ENCODE measurements around the gene PCDHGA9. TPM values are rescaled to one million over a fixed set of nuclear protein-coding genes. Genes with fewer than 3 reads are reported as not detected.
"Not testable (repeated sequence)": the region's sequence is repeated elsewhere in the genome, so short reads cannot be mapped to it uniquely, and the experiment has no call there.

PCDHGA9 gene
- total RNA-seq, 1 donor from 2014 or later = 4.8 TPM

DNA sequence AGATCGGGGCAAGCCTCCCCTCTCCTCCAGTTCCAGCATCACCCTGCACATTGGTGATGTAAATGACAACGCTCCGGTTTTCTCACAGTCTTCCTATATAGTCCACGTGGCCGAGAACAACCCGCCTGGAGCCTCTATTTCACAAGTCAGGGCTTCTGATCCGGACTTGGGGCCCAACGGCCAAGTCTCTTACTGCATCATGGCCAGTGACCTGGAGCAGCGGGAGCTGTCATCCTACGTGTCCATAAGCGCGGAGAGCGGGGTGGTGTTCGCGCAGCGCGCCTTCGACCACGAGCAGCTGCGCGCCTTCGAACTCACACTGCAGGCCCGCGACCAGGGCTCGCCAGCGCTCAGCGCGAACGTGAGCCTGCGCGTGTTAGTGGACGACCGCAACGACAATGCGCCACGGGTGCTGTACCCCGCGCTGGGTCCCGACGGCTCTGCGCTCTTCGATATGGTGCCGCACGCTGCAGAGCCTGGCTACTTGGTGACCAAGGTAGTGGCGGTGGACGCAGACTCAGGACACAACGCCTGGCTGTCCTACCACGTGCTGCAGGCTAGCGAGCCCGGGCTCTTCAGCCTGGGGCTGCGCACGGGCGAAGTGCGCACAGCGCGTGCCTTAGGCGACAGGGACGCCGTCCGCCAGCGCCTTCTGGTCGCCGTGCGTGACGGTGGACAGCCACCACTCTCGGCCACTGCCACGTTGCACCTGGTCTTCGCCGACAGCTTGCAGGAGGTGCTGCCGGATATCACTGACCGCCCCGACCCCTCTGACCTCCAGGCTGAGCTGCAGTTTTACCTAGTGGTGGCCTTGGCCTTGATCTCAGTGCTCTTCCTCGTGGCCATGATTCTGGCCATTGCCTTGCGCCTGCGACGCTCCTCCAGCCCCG lies 13.2 kb upstream of the PCDHGA9 start:
- peaks cover 83% of the 10 kb centered on the region for H3K9me3 ChIP-seq
- no peak overlapping the region for H3K4me3 ChIP-seq

DNA sequence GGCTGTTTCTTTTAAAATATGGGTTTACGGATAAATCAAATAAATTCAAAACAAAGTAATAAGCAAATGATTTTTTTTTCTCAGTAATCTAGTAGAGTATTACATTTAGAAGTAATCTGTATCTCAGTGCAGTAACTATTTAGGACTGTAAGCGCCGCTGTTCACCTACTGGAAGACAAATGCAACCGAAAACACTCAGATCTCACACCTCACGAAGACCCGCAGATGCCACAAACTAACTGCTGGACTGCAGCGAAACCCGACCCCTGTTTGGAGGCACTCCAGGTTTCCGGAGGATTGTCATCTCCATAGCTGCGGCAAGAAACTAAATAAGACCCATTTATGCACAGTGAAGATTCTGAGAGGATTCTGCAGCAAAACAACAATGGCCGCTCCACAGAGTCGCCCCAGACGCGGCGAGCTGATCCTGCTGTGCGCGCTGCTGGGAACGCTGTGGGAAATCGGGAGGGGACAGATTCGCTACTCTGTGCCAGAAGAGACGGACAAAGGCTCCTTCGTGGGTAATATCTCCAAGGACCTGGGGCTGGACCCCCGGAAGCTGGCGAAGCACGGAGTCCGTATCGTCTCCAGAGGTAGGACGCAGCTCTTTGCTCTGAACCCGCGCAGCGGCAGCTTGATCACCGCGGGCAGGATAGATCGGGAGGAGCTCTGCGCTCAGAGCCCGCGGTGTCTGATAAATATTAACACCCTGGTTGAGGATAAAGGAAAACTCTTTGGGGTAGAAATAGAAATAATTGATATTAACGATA lies 10.0 kb upstream of the PCDHGA9 start, which contains the start of gene PCDHGA8:
PCDHGA8 (plus strand) TSS at position 205 of the 770 bp plus-strand sequence; CDS start at position 386, 181 bp downstream.
- DNase-seq = no peak
- peaks cover 77% of the 10 kb centered on the region for H3K9me3 ChIP-seq

More for the DNA sequence above, 13.2 kb upstream of the PCDHGA9 start:
- H3K4me1 ChIP-seq = no peaks in the 10 kb centered on the region
- TF ChIP-seq, protein P1, sequence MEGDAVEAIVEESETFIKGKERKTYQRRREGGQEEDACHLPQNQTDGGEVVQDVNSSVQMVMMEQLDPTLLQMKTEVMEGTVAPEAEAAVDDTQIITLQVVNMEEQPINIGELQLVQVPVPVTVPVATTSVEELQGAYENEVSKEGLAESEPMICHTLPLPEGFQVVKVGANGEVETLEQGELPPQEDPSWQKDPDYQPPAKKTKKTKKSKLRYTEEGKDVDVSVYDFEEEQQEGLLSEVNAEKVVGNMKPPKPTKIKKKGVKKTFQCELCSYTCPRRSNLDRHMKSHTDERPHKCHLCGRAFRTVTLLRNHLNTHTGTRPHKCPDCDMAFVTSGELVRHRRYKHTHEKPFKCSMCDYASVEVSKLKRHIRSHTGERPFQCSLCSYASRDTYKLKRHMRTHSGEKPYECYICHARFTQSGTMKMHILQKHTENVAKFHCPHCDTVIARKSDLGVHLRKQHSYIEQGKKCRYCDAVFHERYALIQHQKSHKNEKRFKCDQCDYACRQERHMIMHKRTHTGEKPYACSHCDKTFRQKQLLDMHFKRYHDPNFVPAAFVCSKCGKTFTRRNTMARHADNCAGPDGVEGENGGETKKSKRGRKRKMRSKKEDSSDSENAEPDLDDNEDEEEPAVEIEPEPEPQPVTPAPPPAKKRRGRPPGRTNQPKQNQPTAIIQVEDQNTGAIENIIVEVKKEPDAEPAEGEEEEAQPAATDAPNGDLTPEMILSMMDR (IDR thresholded peaks at IDR 0.05) = no peak
- H3K27ac ChIP-seq = no peak overlapping the region
- H3K36me3 ChIP-seq = no peaks in the 10 kb centered on the region
- no peak for DNase-seq
- no peak for ATAC-seq
- peaks cover 27% of the 10 kb centered on the region for H3K27me3 ChIP-seq (ENCODE audit: low read depth)
- intact Hi-C loops (cut with DNase I) = no loop called here

DNA sequence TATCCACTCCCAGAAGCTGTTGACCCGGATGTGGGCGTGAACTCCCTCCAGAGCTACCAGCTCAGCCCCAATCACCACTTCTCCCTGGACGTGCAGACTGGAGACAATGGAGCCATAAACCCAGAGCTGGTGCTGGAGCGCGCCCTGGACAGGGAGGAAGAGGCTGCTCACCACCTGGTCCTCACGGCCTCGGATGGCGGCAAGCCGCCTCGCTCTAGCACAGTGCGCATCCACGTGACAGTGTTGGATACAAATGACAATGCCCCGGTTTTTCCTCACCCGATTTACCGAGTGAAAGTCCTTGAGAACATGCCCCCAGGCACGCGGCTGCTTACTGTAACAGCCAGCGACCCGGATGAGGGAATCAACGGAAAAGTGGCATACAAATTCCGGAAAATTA lies 9.3 kb upstream of the PCDHGA9 start:
- Histone ChIP-seq H3K4me3 (no peak overlapping the region), H3K4me1 (no peaks in the 10 kb centered on the region), H3K9me3 (peaks cover 79% of the 10 kb centered on the region), H3K36me3 (no peaks in the 10 kb centered on the region), H3K27me3 (ENCODE audit: low read depth) (peaks cover 48% of the 10 kb centered on the region), H3K27ac (no peak overlapping the region)
- DNase-seq (no peak), ATAC-seq (no peak)
- intact Hi-C loops (cut with DNase I) = no loop called here
- TF ChIP-seq, protein P1 (IDR thresholded peaks at IDR 0.05) = no peak

More for the DNA sequence above, 10.0 kb upstream of the PCDHGA9 start, which contains the start of gene PCDHGA8:
- H3K4me3 ChIP-seq = no peak within 1 kb of the TSS
- peaks cover 48% of the 10 kb centered on the region for H3K27me3 ChIP-seq (ENCODE audit: low read depth)
- H3K36me3 ChIP-seq = no peaks in the 10 kb centered on the region
- no peaks in the 10 kb centered on the region for H3K4me1 ChIP-seq
- TF ChIP-seq, protein P1 (IDR thresholded peaks at IDR 0.05) = no peak
- H3K27ac ChIP-seq = no peak within 1 kb of the TSS
- intact Hi-C loops (cut with DNase I) = no loop called here
- ATAC-seq = no peak

DNA sequence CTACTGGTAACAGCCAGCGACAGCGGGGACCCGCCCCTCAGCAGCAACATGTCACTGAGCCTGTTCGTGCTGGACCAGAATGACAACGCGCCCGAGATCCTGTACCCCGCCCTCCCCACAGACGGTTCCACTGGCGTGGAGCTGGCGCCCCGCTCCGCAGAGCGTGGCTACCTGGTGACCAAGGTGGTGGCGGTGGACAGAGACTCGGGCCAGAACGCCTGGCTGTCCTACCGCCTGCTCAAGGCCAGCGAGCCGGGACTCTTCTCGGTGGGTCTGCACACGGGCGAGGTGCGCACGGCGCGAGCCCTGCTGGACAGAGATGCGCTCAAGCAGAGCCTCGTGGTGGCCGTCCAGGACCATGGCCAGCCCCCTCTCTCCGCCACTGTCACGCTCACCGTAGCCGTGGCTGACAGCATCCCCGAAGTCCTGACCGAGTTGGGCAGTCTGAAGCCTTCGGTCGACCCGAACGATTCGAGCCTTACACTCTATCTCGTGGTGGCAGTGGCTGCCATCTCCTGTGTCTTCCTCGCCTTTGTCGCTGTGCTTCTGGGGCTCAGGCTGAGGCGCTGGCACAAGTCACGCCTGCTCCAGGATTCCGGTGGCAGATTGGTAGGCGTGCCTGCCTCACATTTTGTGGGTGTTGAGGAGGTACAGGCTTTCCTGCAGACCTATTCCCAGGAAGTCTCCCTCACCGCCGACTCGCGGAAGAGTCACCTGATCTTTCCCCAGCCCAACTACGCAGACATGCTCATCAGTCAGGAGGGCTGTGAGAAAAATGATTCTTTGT lies 8.0 kb upstream of the PCDHGA9 start:
- intact Hi-C loops (cut with DNase I); ATAC-seq; DNase-seq; H3K36me3 ChIP-seq; H3K4me1 ChIP-seq; H3K27ac ChIP-seq; H3K4me3 ChIP-seq: not testable (repeated sequence)
- Histone ChIP-seq H3K9me3 (peaks cover 77% of the 10 kb centered on the region), H3K27me3 (ENCODE audit: low read depth) (peaks cover 53% of the 10 kb centered on the region)

DNA sequence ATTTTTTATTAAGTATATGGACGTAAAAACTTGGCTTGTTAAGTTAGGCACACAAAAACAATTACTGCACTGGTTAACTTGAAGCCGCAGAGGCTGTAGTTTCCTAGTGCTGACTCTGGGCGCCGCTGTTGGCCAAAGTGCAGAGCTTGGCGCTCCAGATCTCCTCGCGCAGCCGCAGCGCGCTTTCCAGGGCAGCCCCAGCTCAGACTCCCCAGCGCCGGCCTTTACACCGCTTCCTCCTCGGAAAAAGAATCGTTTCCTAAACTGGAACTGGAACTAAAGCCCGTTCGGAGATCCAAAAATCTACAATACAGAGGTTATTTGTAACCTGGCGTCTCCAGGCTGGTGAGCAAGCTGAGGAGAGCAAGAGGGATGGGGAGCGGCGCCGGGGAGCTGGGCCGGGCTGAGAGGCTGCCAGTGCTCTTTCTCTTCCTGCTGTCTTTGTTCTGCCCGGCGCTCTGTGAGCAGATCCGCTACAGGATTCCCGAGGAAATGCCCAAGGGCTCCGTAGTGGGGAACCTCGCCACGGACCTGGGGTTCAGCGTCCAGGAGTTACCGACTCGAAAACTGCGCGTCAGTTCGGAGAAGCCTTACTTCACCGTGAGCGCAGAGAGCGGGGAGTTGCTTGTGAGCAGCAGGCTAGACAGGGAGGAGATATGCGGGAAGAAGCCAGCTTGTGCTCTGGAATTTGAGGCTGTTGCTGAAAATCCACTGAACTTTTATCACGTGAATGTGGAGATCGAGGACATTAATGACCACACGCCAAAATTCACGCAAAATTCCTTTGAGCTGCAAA lies 4.6 kb upstream of the PCDHGA9 start, which contains the start of gene PCDHGB5:
PCDHGB5 (plus strand) TSS at position 192 of the 796 bp plus-strand sequence; CDS start at position 373, 181 bp downstream.
- H3K27ac ChIP-seq; H3K36me3 ChIP-seq; H3K4me1 ChIP-seq; DNase-seq; intact Hi-C loops (cut with DNase I): not testable (repeated sequence)
- ATAC-seq = peak; percentile 93 to 98
- TF ChIP-seq, protein P1 (IDR thresholded peaks at IDR 0.05) = peak; percentile 60
- H3K4me3 ChIP-seq = peak within 1 kb of the TSS; percentile 39
- H3K27me3 ChIP-seq (ENCODE audit: low read depth) = peaks cover 47% of the 10 kb centered on the region
- H3K9me3 ChIP-seq = peaks cover 68% of the 10 kb centered on the region

Data from lower lobe of right lung (tissue), 2 donors.